ENCODE data around the gene TRPM7. TPM values are rescaled to one million over a fixed set of nuclear protein-coding genes. Genes with fewer than 3 reads are reported as not detected.
"Not testable (repeated sequence)": the region's sequence is repeated elsewhere in the genome, so short reads cannot be mapped to it uniquely, and the experiment has no call there.

TRPM7 gene
- 10 to 100 TPM; 42.5 to 46.4 (median 42.6) TPM for total RNA-seq

GRCh38 chr15:50686469-50687301 is at the start of gene TRPM7:
TRPM7 (minus strand) TSS chr15:50686797; CDS start chr15:50686533, 264 bp downstream.
- ATAC-seq (peak; percentile 83 to 86), DNase-seq (peak; percentile 85)
- Mint-ChIP-seq H3K4me3 (peak within 1 kb of the TSS; percentile 99), H3K4me1 (ENCODE audit: low read depth) (peaks cover 50% of the 10 kb centered on the region), H3K36me3 (ENCODE audit: insufficient read depth) (peaks cover 11% of the 10 kb centered on the region), H3K27me3 (ENCODE audit: low read depth) (no peaks in the 10 kb centered on the region), H3K9me3 (no peaks in the 10 kb centered on the region)

- Mint-ChIP-seq H3K27me3 (ENCODE audit: low read depth) (no peaks in the 10 kb centered on the region), H3K4me3 (no peak overlapping the region), H3K9me3 (no peaks in the 10 kb centered on the region), H3K4me1 (ENCODE audit: low read depth) (no peaks in the 10 kb centered on the region), H3K36me3 (ENCODE audit: insufficient read depth) (peaks cover 37% of the 10 kb centered on the region)
- DNase-seq (no peak), ATAC-seq (no peak)
Observed at GRCh38 chr15:50735156-50735555, 48.6 kb upstream of the TRPM7 start.

- ATAC-seq (no peak), DNase-seq (no peak)
- H3K27me3 Mint-ChIP-seq (ENCODE audit: low read depth) = no peaks in the 10 kb centered on the region
- H3K4me1 Mint-ChIP-seq (ENCODE audit: low read depth) = peaks cover 4% of the 10 kb centered on the region
- H3K9me3 Mint-ChIP-seq = no peaks in the 10 kb centered on the region
- H3K36me3 Mint-ChIP-seq (ENCODE audit: insufficient read depth) = peaks cover 26% of the 10 kb centered on the region
- H3K4me3 Mint-ChIP-seq = no peak overlapping the region
Observed at GRCh38 chr15:50726315-50726714, 39.7 kb upstream of the TRPM7 start.

GRCh38 chr15:50718700-50719125 is 32.1 kb upstream of the TRPM7 start:
- no peak for ATAC-seq
- no peak for DNase-seq

GRCh38 chr15:50712018-50712417 is 25.4 kb upstream of the TRPM7 start:
- DNase-seq (no peak), ATAC-seq (no peak)
- Mint-ChIP-seq H3K4me3 (no peak overlapping the region), H3K9me3 (no peaks in the 10 kb centered on the region), H3K27me3 (ENCODE audit: low read depth) (no peaks in the 10 kb centered on the region), H3K4me1 (ENCODE audit: low read depth) (no peaks in the 10 kb centered on the region), H3K36me3 (ENCODE audit: insufficient read depth) (peaks cover 7% of the 10 kb centered on the region)

More at GRCh38 chr15:50718700-50719125, 32.1 kb upstream of the TRPM7 start:
- H3K9me3 Mint-ChIP-seq = no peaks in the 10 kb centered on the region
- no peaks in the 10 kb centered on the region for H3K4me1 Mint-ChIP-seq (ENCODE audit: low read depth)
- H3K36me3 Mint-ChIP-seq (ENCODE audit: insufficient read depth) = peaks cover 22% of the 10 kb centered on the region
- no peak overlapping the region for H3K4me3 Mint-ChIP-seq
- no peaks in the 10 kb centered on the region for H3K27me3 Mint-ChIP-seq (ENCODE audit: low read depth)

- DNase-seq = no peak
- no peaks in the 10 kb centered on the region for H3K9me3 Mint-ChIP-seq
- ATAC-seq = no peak
- H3K4me3 Mint-ChIP-seq = no peak overlapping the region
- H3K27me3 Mint-ChIP-seq (ENCODE audit: low read depth) = no peaks in the 10 kb centered on the region
- H3K36me3 Mint-ChIP-seq (ENCODE audit: insufficient read depth) = peaks cover 6% of the 10 kb centered on the region
- H3K4me1 Mint-ChIP-seq (ENCODE audit: low read depth) = no peaks in the 10 kb centered on the region
Observed at GRCh38 chr15:50710585-50710984, 24.0 kb upstream of the TRPM7 start.

GRCh38 chr15:50707878-50708427 is 21.4 kb upstream of the TRPM7 start:
- ATAC-seq = no peak
- Mint-ChIP-seq H3K27me3 (ENCODE audit: low read depth) (no peaks in the 10 kb centered on the region), H3K36me3 (ENCODE audit: insufficient read depth) (peaks cover 6% of the 10 kb centered on the region), H3K4me1 (ENCODE audit: low read depth) (no peaks in the 10 kb centered on the region), H3K9me3 (no peaks in the 10 kb centered on the region), H3K4me3 (no peak overlapping the region)
- DNase-seq = no peak

GRCh38 chr15:50702762-50703334 is 16.3 kb upstream of the TRPM7 start:
- Mint-ChIP-seq H3K9me3 (no peaks in the 10 kb centered on the region), H3K36me3 (ENCODE audit: insufficient read depth) (peaks cover 5% of the 10 kb centered on the region), H3K27me3 (ENCODE audit: low read depth) (no peaks in the 10 kb centered on the region), H3K4me1 (ENCODE audit: low read depth) (no peaks in the 10 kb centered on the region), H3K4me3 (no peak overlapping the region)
- no peak for ATAC-seq
- no peak for DNase-seq

- H3K4me1 Mint-ChIP-seq (ENCODE audit: low read depth) = no peaks in the 10 kb centered on the region
- H3K9me3 Mint-ChIP-seq = no peaks in the 10 kb centered on the region
- H3K27me3 Mint-ChIP-seq (ENCODE audit: low read depth) = no peaks in the 10 kb centered on the region
- H3K36me3 Mint-ChIP-seq (ENCODE audit: insufficient read depth) = peaks cover 2% of the 10 kb centered on the region
- H3K4me3 Mint-ChIP-seq = no peak overlapping the region
- no peak for DNase-seq
- ATAC-seq = no peak
Observed at GRCh38 chr15:50698101-50698500, 11.5 kb upstream of the TRPM7 start.

GRCh38 chr15:50697109-50697797 is 10.7 kb upstream of the TRPM7 start:
- no peaks in the 10 kb centered on the region for H3K4me1 Mint-ChIP-seq (ENCODE audit: low read depth)
- no peaks in the 10 kb centered on the region for H3K9me3 Mint-ChIP-seq
- H3K36me3 Mint-ChIP-seq (ENCODE audit: insufficient read depth) = peaks cover 2% of the 10 kb centered on the region
- ATAC-seq (no peak), DNase-seq (no peak)
- H3K4me3 Mint-ChIP-seq = no peak overlapping the region
- H3K27me3 Mint-ChIP-seq (ENCODE audit: low read depth) = no peaks in the 10 kb centered on the region

GRCh38 chr15:50694634-50695165 is 8.1 kb upstream of the TRPM7 start:
- not testable (repeated sequence) for H3K9me3 Mint-ChIP-seq, DNase-seq, H3K4me3 Mint-ChIP-seq

GRCh38 chr15:50687302-50687902 is 805 bp upstream of the TRPM7 start:
- ATAC-seq (no peak), DNase-seq (no peak)
- peaks cover 45% of the 10 kb centered on the region for H3K4me1 Mint-ChIP-seq (ENCODE audit: low read depth)
- H3K27me3 Mint-ChIP-seq (ENCODE audit: low read depth) = no peaks in the 10 kb centered on the region
- peaks cover 11% of the 10 kb centered on the region for H3K36me3 Mint-ChIP-seq (ENCODE audit: insufficient read depth)
- peak overlapping the region; percentile 99 for H3K4me3 Mint-ChIP-seq
- H3K9me3 Mint-ChIP-seq = no peaks in the 10 kb centered on the region

More at GRCh38 chr15:50694634-50695165, 8.1 kb upstream of the TRPM7 start:
- H3K27me3 Mint-ChIP-seq (ENCODE audit: low read depth); ATAC-seq; H3K36me3 Mint-ChIP-seq (ENCODE audit: insufficient read depth); H3K4me1 Mint-ChIP-seq (ENCODE audit: low read depth): not testable (repeated sequence)

- DNase-seq = peak; percentile 75
- H3K36me3 Mint-ChIP-seq (ENCODE audit: insufficient read depth) = peaks cover 16% of the 10 kb centered on the region
- peaks cover 57% of the 10 kb centered on the region for H3K4me1 Mint-ChIP-seq (ENCODE audit: low read depth)
- peak overlapping the region; percentile 99 for H3K4me3 Mint-ChIP-seq
- H3K9me3 Mint-ChIP-seq = no peaks in the 10 kb centered on the region
- peak; percentile 77 to 82 for ATAC-seq
- no peaks in the 10 kb centered on the region for H3K27me3 Mint-ChIP-seq (ENCODE audit: low read depth)
Observed at GRCh38 chr15:50685976-50686468, 575 bp downstream of the TRPM7 start.
